ENCODE measurements around the gene PRR15. TPM values are rescaled to one million over a fixed set of nuclear protein-coding genes. Genes with fewer than 3 reads are reported as not detected.

The PRR15 gene
- total and polyA plus RNA-seq, 8 donors = 0.15 to 1.8 (median 0.22) TPM; not detected in 1

DNA sequence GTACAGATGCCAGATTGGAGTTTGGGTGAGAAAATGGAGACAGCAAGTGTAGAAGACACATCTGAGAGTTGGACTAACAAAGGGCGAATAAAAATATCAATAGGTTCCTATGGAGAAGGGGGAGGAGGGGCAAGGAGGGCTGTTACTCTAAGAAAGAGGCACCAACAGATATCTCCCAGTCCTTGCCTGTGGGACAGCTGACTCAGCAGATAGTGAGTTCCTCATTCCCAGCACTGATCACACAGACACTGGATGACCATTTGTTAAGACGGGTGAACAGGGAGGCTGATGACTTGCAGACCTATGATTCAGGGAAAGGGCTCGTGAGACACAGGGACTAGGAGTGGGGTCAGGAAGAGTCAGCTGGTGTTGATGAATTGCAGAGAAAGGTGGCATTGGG, 5.7 kb upstream of the PRR15 start:
- Histone ChIP-seq H3K36me3 (no peaks in the 10 kb centered on the region), H3K9me3 (no peaks in the 10 kb centered on the region), H3K27ac (no peak overlapping the region), H3K4me3 (no peak overlapping the region), H3K27me3 (peaks cover 18 to 51% of the 10 kb centered on the region in 2 donors), H3K4me1 (peaks cover 0 to 4% of the 10 kb centered on the region in 2 donors)
- intact Hi-C loops (cut with DNase I) = no loop called here
- ATAC-seq (peak; percentile 72), DNase-seq (no peak)
- TF ChIP-seq, protein P1, sequence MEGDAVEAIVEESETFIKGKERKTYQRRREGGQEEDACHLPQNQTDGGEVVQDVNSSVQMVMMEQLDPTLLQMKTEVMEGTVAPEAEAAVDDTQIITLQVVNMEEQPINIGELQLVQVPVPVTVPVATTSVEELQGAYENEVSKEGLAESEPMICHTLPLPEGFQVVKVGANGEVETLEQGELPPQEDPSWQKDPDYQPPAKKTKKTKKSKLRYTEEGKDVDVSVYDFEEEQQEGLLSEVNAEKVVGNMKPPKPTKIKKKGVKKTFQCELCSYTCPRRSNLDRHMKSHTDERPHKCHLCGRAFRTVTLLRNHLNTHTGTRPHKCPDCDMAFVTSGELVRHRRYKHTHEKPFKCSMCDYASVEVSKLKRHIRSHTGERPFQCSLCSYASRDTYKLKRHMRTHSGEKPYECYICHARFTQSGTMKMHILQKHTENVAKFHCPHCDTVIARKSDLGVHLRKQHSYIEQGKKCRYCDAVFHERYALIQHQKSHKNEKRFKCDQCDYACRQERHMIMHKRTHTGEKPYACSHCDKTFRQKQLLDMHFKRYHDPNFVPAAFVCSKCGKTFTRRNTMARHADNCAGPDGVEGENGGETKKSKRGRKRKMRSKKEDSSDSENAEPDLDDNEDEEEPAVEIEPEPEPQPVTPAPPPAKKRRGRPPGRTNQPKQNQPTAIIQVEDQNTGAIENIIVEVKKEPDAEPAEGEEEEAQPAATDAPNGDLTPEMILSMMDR (IDR thresholded peaks at IDR 0.05) = no peak

DNA sequence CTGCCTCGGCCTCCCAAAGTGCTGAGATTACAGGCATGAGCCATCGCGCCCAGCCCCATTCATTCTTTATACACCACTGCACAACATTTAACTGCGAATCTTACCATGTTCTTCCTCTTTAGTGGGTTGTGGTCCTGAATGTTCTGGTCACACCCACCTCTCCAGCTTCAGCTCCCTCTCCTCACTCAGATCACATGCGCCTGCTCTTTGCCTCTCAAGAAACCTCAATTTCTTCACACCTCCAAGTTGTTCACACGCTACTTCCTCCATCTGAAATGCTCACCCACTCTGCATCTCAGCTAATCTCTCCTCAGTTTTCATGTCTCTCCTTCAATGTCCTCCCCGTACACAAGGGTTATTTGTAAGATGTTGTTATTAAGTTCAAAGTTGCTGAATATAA, 2.4 kb upstream of the PRR15 start:
- peaks cover 50 to 84% of the 10 kb centered on the region in 2 donors for H3K27me3 ChIP-seq
- no peak for DNase-seq
- no peak overlapping the region for H3K4me3 ChIP-seq
- intact Hi-C loops (cut with DNase I) = no loop called here
- H3K27ac ChIP-seq = no peak overlapping the region
- H3K36me3 ChIP-seq = no peaks in the 10 kb centered on the region
- no peak for ATAC-seq
- TF ChIP-seq, protein P1 (IDR thresholded peaks at IDR 0.05) = no peak
- H3K9me3 ChIP-seq = no peaks in the 10 kb centered on the region
- H3K4me1 ChIP-seq = peaks cover 12 to 37% of the 10 kb centered on the region in 2 donors

DNA sequence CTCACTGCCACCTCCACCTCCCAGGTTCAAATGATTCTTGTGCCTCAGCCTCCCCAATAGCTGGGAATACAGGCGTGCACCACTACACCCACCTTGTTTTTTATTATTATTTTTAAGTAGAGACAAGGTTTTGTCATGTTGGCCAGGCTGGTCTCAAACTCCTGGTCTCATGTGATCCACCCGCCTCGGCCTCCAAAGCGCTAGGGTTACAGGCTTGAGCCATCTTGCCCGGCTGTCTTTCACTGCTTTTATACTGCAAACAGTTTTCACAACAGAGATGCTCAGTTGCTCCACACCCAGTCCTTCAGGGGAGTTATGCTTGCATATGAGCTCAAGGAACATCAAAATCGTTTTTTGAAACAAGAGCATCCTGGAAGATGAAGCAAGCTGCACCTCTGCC, 1.3 kb upstream of the PRR15 start:
- H3K4me3 ChIP-seq = no peak overlapping the region
- TF ChIP-seq, protein P1 (IDR thresholded peaks at IDR 0.05) = no peak
- no peak for ATAC-seq
- peaks cover 15 to 43% of the 10 kb centered on the region in 2 donors for H3K4me1 ChIP-seq
- H3K27ac ChIP-seq = no peak overlapping the region
- H3K9me3 ChIP-seq = no peaks in the 10 kb centered on the region
- H3K36me3 ChIP-seq = no peaks in the 10 kb centered on the region
- DNase-seq = no peak
- intact Hi-C loops (cut with DNase I) = no loop called here
- peaks cover 61 to 93% of the 10 kb centered on the region in 2 donors for H3K27me3 ChIP-seq

DNA sequence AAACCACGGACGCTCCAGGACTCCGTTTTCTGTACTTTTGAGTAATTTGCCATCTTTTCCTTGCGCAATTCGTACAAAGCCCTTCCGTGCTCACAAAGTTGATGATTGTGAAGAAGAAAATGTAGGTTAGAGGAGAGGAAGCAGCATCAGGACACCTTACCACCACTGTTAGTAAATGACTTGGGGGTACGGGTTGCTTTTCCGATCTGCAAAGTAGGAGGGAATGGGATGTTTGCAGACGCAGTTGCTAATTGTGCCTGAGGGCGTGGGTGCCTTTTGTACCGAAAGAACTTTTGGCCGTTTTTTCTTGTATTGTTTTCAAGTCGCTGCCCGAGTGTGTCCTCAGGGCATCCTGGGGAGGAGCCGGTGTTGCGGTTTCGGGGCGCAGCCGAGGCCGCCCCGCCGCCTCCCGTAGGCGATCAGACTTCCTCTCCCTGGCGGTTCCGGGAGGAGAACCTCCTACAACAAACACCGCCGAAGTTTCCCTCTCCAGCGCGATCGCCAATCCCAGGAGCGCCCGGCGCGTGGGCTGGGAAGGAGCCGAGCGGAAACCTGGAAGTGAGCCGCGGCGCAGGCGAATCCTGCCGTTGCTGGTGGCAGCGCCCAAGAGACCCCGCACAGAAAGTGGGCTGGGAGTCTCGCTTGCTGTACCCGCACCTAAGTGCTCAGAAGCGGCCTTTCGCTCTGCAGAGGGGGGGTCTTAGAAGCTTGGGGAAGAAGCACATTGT, 1.0 kb downstream of the PRR15 start:
- H3K36me3 ChIP-seq = no peaks in the 10 kb centered on the region
- no peak overlapping the region for H3K27ac ChIP-seq
- peaks cover 83 to 100% of the 10 kb centered on the region in 2 donors for H3K27me3 ChIP-seq
- peak overlapping the region; percentile 37 to 39 for H3K4me3 ChIP-seq
- TF ChIP-seq, protein P1 (IDR thresholded peaks at IDR 0.05) = no peak
- DNase-seq (peak in 3 of 4 donors; percentile 35 to 86 (median 57)), ATAC-seq (peak; percentile 65)
- peaks cover 15 to 43% of the 10 kb centered on the region in 2 donors for H3K4me1 ChIP-seq
- intact Hi-C loops (cut with DNase I) = no loop called here
- H3K9me3 ChIP-seq = no peaks in the 10 kb centered on the region

DNA sequence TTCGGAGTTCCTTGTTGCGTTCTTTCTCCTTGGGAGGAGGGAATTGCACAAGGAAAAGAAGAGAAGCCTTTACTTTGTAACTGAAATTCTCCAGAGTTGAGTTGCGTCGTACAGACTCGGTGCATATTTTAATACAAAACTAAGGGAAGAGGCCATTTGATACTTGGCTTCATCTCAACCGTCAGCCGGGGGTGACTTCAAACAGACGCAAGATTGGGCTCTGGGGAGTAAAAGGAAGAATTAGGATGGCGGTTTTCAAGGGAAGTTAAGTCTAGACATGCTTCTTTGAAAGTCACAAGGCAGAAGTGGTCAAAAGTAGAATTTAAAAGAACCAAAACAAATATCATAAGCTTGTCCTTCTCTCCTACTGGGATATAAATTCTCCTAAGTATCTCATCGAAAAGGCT, 1.6 kb downstream of the PRR15 start:
- intact Hi-C loops (cut with DNase I) = no loop called here
- peaks cover 84 to 100% of the 10 kb centered on the region in 2 donors for H3K27me3 ChIP-seq
- no peak overlapping the region for H3K27ac ChIP-seq
- H3K9me3 ChIP-seq = no peaks in the 10 kb centered on the region
- peaks cover 15 to 43% of the 10 kb centered on the region in 2 donors for H3K4me1 ChIP-seq
- H3K4me3 ChIP-seq = peak overlapping the region; percentile 37 to 39
- ATAC-seq (no peak), DNase-seq (peak in 1 of 4 donors; percentile 17)
- TF ChIP-seq, protein P1 (IDR thresholded peaks at IDR 0.05) = no peak
- H3K36me3 ChIP-seq = no peaks in the 10 kb centered on the region

Measured in left lung (tissue), 10 donors.